Tibial artery (tissue), 4 donors: ENCODE measurements around the gene GJC2.

Source experiments
- DNase-seq, 2 donors: peaks; one replicate each; pipeline ENCODE4 v3.0.0-alpha.2; 2019
- H3K27ac ChIP-seq, 2 donors: fragments of 200-600 bp; sonication (generic) in 1 of 2; 1 replicate in 1 of 2; 2 replicates in 1 of 2; pipeline ENCODE4 v1.5.1; 2018 to 2019; ENCODE audit warnings: mild to moderate bottlenecking in 1 of 2
- H3K27me3 ChIP-seq, 2 donors: fragments of 200-600 bp; sonication (generic) in 1 of 2; one replicate each; pipeline versions ENCODE4 v1.5.1 to v1.6.0; 2016 to 2019
- H3K36me3 ChIP-seq, 3 donors: fragments of 200-600 bp; sonication (generic) in 2 of 3; one replicate each; pipeline ENCODE4 v1.5.1; 2016 to 2019; ENCODE audit warnings: mild to moderate bottlenecking in 2 of 3
- H3K4me1 ChIP-seq, 4 donors: fragments of 200-600 bp; sonication (generic) in 2 of 4; 1 replicate in 3 of 4; 2 replicates in 1 of 4; pipeline ENCODE4 v1.5.1; 2016 to 2019
- H3K4me3 ChIP-seq, 2 donors: fragments of 200-600 bp; sonication (generic) in 1 of 2; 1 replicate in 1 of 2; 2 replicates in 1 of 2; pipeline ENCODE4 v1.5.1; 2018 to 2019; ENCODE audit warnings: mild to moderate bottlenecking in 2 of 2
- H3K9me3 ChIP-seq, 3 donors: fragments of 200-600 bp; sonication (generic) in 1 of 3; one replicate each; pipeline ENCODE4 v1.5.1; 2016 to 2019
- intact Hi-C: fragments of 100-400 bp; cut with DNase I; formaldehyde crosslinking; loops from one replicate; pipeline ENCODE4 v1.15.0; 2023; ENCODE audit warnings: low total_unique reads
- TF ChIP-seq, protein P1 (sequence below), 2 experiments: fragments of 200-600 bp in 1 of 2; fragments of 450-650 bp in 1 of 2; IDR thresholded peaks; one replicate each; pipeline ENCODE4 v1.5.1; 2017 to 2019; ENCODE audit warnings: antibody characterized with exemption in 2 of 2, mild to moderate bottlenecking in 1 of 2, moderate library complexity in 1 of 2

GJC2 gene

GRCh38 chr1:228117335-228117734, 32.4 kb upstream of the GJC2 start:
- peaks cover 0 to 14% (median 3%) of the 10 kb centered on the region in 4 donors for H3K4me1 ChIP-seq
- H3K27me3 ChIP-seq, result no peaks in the 10 kb centered on the region
- intact Hi-C loops, result no loop called here
- H3K4me3 ChIP-seq, result no peak overlapping the region
- no peak overlapping the region for H3K27ac ChIP-seq
- no peak for DNase-seq
- H3K9me3 ChIP-seq, result no peaks in the 10 kb centered on the region
- no peaks in the 10 kb centered on the region for H3K36me3 ChIP-seq
- TF ChIP-seq, protein P1, sequence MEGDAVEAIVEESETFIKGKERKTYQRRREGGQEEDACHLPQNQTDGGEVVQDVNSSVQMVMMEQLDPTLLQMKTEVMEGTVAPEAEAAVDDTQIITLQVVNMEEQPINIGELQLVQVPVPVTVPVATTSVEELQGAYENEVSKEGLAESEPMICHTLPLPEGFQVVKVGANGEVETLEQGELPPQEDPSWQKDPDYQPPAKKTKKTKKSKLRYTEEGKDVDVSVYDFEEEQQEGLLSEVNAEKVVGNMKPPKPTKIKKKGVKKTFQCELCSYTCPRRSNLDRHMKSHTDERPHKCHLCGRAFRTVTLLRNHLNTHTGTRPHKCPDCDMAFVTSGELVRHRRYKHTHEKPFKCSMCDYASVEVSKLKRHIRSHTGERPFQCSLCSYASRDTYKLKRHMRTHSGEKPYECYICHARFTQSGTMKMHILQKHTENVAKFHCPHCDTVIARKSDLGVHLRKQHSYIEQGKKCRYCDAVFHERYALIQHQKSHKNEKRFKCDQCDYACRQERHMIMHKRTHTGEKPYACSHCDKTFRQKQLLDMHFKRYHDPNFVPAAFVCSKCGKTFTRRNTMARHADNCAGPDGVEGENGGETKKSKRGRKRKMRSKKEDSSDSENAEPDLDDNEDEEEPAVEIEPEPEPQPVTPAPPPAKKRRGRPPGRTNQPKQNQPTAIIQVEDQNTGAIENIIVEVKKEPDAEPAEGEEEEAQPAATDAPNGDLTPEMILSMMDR (IDR thresholded peaks at IDR 0.05), result no peak

GRCh38 chr1:228118040-228118439, 31.7 kb upstream of the GJC2 start:
- TF ChIP-seq, protein P1 (IDR thresholded peaks at IDR 0.05), result no peak
- H3K9me3 ChIP-seq, result no peaks in the 10 kb centered on the region
- no peaks in the 10 kb centered on the region for H3K27me3 ChIP-seq
- H3K4me3 ChIP-seq, result no peak overlapping the region
- no peak for DNase-seq
- intact Hi-C loops, result no loop called here
- H3K27ac ChIP-seq, result no peak overlapping the region
- peaks cover 0 to 14% (median 3%) of the 10 kb centered on the region in 4 donors for H3K4me1 ChIP-seq
- H3K36me3 ChIP-seq, result no peaks in the 10 kb centered on the region

GRCh38 chr1:228120351-228120750, 29.4 kb upstream of the GJC2 start:
- intact Hi-C loops, result no loop called here
- Histone ChIP-seq H3K4me1 (peaks cover 0 to 14% (median 3%) of the 10 kb centered on the region in 4 donors), H3K27ac (peak overlapping the region in 1 of 2 donors; percentile 20), H3K9me3 (no peaks in the 10 kb centered on the region), H3K36me3 (no peaks in the 10 kb centered on the region), H3K27me3 (no peaks in the 10 kb centered on the region), H3K4me3 (no peak overlapping the region)
- TF ChIP-seq, protein P1 (IDR thresholded peaks at IDR 0.05), result no peak
- no peak for DNase-seq

GRCh38 chr1:228120857-228121489, 28.8 kb upstream of the GJC2 start:
- H3K4me1 ChIP-seq, result peaks cover 0 to 14% (median 3%) of the 10 kb centered on the region in 4 donors
- H3K27ac ChIP-seq, result peak overlapping the region in 1 of 2 donors; percentile 20
- TF ChIP-seq, protein P1 (IDR thresholded peaks at IDR 0.05), result no peak
- no peak for DNase-seq
- H3K9me3 ChIP-seq, result no peaks in the 10 kb centered on the region
- intact Hi-C loops, result no loop called here
- no peaks in the 10 kb centered on the region for H3K27me3 ChIP-seq
- no peaks in the 10 kb centered on the region for H3K36me3 ChIP-seq
- no peak overlapping the region for H3K4me3 ChIP-seq

- no peak overlapping the region for H3K4me3 ChIP-seq
- H3K27me3 ChIP-seq, result peaks cover 0 to 5% of the 10 kb centered on the region in 2 donors
- no peak for DNase-seq
- no peaks in the 10 kb centered on the region for H3K36me3 ChIP-seq
- intact Hi-C loops, result no loop called here
- TF ChIP-seq, protein P1 (IDR thresholded peaks at IDR 0.05), result no peak
- no peak overlapping the region for H3K27ac ChIP-seq
- peaks cover 0 to 14% (median 3%) of the 10 kb centered on the region in 4 donors for H3K4me1 ChIP-seq
- H3K9me3 ChIP-seq, result no peaks in the 10 kb centered on the region
These were observed 26.7 kb upstream of the GJC2 start for GRCh38 chr1:228122921-228123441.
